HG02840 (cell line): ENCODE measurements around the gene VWDE.

Experiments used
- ATAC-seq: cut with Tn5 transposase; IDR thresholded peaks from one replicate; pipeline ENCODE4 v1.9.1; 2021; ENCODE audit warnings: mild to moderate bottlenecking, moderate library complexity, moderate number of reproducible peaks; ENCODE audit not compliant: unreplicated experiment, low FRiP score

The VWDE gene

GRCh38 chr7:12296051-12296570, 107.6 kb downstream of the VWDE start:
- no peak for ATAC-seq

GRCh38 chr7:12294701-12295100, 109.0 kb downstream of the VWDE start:
- ATAC-seq = no peak

- no peak for ATAC-seq
Observed at GRCh38 chr7:12291870-12292269, 111.8 kb downstream of the VWDE start.

- ATAC-seq = no peak
Observed at GRCh38 chr7:12290761-12291160, 112.9 kb downstream of the VWDE start.

GRCh38 chr7:12289996-12290395, 113.7 kb downstream of the VWDE start:
- no peak for ATAC-seq

- ATAC-seq = no peak
Observed at GRCh38 chr7:12287901-12288300, 115.8 kb downstream of the VWDE start.

GRCh38 chr7:12281038-12281437, 122.6 kb downstream of the VWDE start:
- ATAC-seq = no peak
